Esophagus squamous epithelium (tissue), 4 donors: Measurements from ENCODE around the gene GUCA2A.

Experiments
- POLR2A ChIP-seq, 4 donors: fragments of 450-650 bp; IDR thresholded peaks; one replicate each; pipeline ENCODE4 v1.6.1; 2017; ENCODE audit warnings: antibody characterized with exemption in 4 of 4, mild to moderate bottlenecking in 4 of 4, moderate library complexity in 3 of 4
- TF ChIP-seq, protein P1 (sequence below), 6 experiments: fragments of 450-650 bp in 4 of 6; fragments of 200-600 bp in 2 of 6; sonication (generic) in 2 of 6; IDR thresholded peaks; one replicate each; pipeline ENCODE4 v1.5.1; 2016 to 2019; ENCODE audit warnings: antibody characterized with exemption in 6 of 6, mild to moderate bottlenecking in 4 of 6, moderate library complexity in 4 of 6

DNA sequence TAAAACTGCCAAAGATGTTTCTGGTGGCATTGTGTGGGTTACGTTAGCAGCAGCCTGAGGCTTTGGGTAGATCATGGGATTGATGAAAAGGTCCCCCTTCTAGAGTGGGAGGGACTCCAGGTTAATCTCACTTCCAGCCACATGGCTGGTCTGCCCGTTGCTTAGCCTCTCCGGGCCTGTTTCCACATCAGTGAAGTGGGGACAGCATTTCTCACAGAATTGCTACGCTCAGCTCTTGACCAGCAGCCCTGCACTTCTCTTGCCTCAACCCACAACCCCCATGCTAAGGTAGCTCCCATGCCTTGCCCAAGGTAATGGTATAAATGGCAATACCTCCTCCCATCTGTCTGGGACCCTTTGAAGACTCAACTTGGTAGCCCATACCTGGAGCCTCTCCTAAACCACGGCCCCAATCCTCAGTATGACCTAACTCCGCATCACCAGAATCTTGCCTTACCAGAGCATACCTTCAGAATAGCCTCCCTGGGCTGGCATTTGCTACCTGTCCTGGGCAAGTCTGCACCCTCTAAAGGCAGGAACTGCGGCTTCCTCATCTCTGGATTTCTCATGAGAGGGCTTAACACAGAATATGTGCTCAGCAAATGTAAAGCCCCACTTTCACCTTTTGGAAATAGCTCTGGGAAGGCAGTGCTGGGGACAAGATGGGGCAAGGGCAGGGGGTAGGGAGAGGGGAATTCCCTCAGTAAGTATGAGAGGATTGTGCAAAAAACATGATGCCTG is 10.9 kb upstream of the GUCA2A start:
- no peak for TF ChIP-seq POLR2A (IDR thresholded peaks at IDR 0.05)
- TF ChIP-seq, protein P1, sequence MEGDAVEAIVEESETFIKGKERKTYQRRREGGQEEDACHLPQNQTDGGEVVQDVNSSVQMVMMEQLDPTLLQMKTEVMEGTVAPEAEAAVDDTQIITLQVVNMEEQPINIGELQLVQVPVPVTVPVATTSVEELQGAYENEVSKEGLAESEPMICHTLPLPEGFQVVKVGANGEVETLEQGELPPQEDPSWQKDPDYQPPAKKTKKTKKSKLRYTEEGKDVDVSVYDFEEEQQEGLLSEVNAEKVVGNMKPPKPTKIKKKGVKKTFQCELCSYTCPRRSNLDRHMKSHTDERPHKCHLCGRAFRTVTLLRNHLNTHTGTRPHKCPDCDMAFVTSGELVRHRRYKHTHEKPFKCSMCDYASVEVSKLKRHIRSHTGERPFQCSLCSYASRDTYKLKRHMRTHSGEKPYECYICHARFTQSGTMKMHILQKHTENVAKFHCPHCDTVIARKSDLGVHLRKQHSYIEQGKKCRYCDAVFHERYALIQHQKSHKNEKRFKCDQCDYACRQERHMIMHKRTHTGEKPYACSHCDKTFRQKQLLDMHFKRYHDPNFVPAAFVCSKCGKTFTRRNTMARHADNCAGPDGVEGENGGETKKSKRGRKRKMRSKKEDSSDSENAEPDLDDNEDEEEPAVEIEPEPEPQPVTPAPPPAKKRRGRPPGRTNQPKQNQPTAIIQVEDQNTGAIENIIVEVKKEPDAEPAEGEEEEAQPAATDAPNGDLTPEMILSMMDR (IDR thresholded peaks at IDR 0.05) = no peak
